RPMI8226 (cell line): Measurements from ENCODE around the gene FAM135A.
"Not testable (repeated sequence)": the region's sequence is repeated elsewhere in the genome, so short reads cannot be mapped to it uniquely, and the experiment has no call there.

Experiments
- DNase-seq: peaks from one replicate; pipeline ENCODE4 v3.0.0-alpha.2; 2015

The FAM135A gene

DNA sequence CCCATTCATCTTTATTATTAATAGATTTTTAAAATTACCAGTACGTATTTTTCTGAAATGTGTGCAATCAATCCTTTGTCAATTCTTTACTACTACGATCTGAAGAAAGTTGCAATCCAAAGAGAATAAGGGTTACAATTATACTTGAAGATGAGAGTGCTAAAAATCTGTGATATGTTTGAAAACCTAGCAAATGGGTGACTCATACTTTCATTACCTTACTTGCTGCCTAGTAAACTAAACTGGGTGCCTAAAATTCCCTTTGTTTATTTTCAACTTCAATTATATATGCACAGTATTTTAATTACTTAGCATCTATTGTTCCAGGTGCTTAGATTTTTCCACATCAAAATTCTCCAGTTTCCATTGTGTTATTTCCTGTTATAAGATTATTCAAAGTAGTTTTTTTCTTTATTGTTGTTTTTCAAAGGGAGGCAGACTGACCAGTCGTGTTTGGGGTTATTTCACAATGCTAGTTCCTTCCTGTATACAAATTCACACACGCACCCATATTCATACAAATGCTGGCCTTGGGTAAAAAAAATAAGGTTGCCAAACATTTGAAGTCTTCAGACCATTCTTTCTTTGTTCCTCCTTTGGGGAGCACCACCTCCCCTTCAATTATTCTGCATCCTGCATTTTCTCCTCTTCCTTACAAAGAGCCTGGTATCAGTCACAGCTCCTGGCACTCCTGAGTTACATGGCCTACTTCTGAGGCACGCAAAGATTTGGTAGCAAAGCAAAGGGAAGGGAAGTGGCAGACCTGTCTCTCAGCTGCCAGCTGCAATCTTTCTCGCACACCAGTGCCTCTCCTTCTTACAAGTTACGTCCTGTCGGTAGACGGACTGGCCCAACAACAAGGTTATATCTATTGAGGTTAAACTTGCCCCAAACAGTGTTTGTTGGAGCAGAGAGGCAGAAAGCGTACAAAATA, 16.2 kb upstream of the FAM135A start:
- no peak for DNase-seq

DNA sequence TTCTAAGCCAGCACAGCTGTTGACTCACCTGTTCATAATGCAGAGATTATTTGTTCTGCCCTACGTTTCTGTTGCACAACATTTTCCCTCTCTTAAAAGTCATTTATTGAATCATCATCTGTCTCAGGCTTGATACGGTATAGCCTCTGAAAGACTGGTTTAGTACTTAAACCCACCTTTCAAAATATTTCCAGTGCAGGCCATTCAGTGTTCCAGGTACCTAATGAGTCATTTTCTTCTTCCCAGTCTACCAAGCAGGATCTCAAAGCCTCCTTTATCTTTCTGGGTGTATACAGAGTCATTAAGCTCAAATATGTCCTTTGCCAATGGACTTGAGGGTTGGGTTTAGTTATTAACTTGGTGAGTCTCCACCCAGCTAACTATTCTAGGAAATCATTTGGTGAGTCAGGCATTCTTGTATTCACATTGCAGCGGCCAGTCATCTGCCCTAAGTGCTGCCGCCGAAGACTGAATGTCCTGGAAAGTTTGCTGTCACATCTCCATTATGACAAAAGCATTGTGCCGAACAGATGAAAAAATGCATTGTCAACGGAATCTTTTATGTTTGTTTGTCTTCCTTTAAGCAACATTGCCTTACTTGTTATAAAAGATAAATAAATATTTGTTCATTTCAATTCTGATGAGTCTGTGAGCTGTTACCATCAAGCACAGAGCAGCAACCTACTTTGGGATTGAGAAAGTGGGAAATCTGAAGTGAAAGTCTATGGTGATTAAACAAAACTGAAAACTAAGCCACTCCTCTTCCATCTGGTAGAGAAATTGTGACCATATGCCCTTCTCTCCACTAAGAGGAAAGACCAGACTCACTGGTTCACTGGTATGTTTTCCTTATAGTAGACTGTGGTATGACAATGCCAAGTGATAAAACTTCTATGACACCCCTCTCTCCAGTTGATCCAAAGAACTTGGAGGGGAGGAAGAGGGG, 14.3 kb upstream of the FAM135A start:
- DNase-seq, result no peak

DNA sequence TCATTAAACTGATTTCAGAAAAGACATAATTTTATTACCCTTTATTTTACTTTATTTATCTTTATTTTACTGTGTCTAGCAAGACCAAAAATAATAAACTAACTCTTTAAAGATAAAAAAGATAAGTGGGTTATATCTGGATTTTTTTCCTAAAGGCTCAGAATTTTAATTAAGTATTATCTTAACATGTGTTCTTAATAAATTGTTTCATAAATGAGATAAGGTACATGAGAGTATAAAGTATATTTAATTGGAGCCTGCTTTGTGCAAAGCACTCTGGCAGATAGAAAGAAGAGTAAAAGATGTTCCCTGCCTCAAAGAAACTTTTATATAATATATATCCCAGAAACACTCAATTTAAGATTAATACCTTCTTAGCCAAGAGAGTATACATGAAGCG, 8.7 kb upstream of the FAM135A start:
- no peak for DNase-seq

GRCh38 chr6:70409216-70409615, 4.1 kb upstream of the FAM135A start:
- DNase-seq, result no peak

- DNase-seq, result no peak
Measured at GRCh38 chr6:70411542-70412251, 1.6 kb upstream of the FAM135A start.

DNA sequence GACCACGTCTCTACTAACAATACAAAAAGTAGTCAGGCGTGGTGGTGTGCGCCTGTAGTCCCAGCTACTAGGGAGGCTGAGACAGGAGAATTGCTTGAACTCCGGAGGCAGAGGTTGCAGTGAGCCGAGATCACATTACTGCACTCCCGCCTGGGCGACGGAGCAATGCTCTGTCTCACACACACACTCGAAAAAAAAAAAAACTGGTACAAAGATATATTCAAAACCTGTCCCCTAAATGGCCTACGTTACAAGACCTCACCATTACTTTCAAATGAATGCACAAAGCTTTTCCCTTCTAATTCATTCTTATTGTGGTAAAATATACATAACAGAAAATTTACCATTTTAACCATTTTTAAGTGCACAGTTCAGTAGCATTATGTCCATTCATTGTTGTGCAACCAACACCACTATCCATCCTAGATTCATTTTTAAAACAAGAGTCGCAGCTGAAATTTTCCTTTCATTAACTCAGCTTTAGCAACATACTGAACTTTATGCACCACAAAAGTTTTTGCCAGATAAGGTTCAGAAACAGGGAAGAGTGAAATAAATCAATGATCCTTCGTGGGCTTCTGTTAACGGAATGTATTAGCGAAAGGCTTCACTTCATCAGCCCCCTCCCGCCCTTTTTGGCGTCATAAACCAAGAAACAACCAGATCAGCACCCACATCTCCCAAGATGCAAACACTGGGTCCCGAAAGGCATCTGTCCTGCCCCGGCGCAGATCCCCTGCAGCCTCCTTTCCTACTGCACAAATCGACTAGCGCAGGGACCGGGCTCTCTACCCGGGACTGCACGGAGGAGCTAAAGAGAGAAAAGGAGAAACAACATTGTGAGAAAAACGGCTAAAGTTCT, 825 bp upstream of the FAM135A start:
- DNase-seq, result no peak

- DNase-seq, result peak; percentile 45
Measured at GRCh38 chr6:70413992-70414494, 735 bp downstream of the FAM135A start.

- no peak for DNase-seq
Measured at GRCh38 chr6:70414813-70415212, 1.5 kb downstream of the FAM135A start.

DNA sequence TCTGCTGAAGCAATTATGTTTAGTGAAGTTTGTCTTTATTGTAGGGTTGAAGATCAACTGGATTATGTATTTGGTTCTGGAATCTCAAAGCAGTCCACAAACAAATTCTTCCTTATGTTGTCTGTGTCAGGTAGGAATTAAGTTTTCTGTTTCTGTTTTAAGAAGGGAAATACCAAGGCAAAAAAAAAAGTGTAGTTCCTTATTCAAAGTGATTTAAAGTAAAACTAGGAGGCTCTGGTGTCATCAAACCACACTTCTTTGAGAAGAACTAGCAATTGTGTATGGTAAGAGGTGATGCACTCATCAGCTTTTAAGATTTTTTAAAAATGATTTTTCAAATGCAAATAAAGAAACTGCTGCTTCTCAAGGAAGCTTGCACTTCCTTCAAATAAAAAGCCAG, 1.9 kb downstream of the FAM135A start:
- DNase-seq, result no peak

- DNase-seq, result no peak
Measured at GRCh38 chr6:70415660-70416059, 2.4 kb downstream of the FAM135A start.

- no peak for DNase-seq
Measured at GRCh38 chr6:70421509-70421908, 8.2 kb downstream of the FAM135A start.

- DNase-seq, result no peak
Measured at GRCh38 chr6:70423189-70424134, 10.2 kb downstream of the FAM135A start.

- DNase-seq, result no peak
Measured at GRCh38 chr6:70424291-70424690, 11.0 kb downstream of the FAM135A start.

DNA sequence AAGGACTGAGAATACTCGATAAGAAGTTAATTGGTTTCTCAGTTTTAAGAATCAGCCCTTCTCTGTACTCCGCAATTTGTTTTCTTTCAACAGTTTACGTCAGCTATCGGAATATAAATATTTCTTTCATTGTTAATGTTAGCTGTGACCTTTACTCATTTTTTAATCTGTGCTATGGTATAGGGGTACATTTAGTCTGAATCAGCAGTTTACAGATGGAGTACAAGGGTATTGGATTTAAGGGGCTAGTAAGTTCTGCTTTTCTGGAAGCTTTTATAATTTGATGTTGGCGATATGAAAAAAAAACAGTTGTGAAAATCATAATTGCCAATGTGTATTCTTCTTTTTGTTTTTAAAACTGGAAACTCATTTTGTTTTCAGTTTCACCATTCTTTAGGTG, 23.0 kb downstream of the FAM135A start:
- no peak for DNase-seq

DNA sequence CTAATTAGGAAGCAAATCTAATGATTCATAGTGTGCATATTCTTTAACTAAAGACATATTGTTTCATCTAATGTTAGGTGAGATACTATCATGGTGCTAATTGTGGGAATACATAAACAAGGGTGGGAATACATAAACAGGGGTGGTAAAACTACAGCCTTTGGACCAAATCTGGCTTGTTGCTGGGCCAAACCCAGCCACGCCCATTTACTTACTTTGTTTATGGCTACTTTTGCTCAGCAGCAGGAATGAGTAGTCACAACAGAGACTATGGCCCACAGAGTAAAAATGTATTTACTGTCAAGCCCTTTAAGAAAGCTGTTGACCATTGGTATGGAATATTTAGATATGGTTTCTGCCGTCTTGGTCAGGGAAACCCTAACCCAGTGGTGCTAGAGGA, 31.7 kb downstream of the FAM135A start:
- DNase-seq, result no peak

DNA sequence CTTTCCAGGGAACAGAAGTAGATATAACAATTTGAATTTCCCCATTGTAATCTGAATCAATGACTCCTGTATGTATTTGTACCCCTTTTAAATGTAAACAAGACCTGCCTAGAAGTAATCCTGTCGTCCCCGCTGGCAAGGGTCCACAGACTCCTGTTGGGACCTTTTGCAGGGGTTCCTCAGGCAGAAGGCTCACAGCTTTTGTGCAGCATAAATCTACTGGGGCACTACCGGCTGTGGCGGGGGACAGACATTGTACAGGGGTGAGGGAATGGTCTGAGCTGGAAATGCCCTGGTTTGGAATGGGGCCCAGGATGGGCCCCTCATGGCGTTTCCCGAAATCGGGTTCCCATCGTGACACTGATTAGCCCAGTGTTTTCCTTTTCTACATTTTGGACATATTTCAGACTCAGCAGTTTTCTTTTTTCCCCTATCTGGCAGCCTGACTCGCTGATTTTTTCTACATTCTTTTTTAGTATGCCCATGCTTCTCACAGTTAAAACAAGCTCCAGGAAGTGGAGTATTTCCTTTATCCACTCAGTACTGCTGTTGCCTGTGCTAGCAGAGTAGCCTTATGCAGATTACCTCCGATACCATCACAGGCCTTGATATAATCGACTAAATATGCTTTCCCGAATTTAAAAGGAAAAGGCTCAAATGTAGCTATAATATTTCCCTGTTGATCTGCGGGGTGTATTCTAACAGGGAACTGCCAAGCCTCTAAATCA, 34.2 kb downstream of the FAM135A start:
- DNase-seq, result not testable (repeated sequence)

GRCh38 chr6:70453899-70454298, 40.6 kb downstream of the FAM135A start:
- DNase-seq, result not testable (repeated sequence)

DNA sequence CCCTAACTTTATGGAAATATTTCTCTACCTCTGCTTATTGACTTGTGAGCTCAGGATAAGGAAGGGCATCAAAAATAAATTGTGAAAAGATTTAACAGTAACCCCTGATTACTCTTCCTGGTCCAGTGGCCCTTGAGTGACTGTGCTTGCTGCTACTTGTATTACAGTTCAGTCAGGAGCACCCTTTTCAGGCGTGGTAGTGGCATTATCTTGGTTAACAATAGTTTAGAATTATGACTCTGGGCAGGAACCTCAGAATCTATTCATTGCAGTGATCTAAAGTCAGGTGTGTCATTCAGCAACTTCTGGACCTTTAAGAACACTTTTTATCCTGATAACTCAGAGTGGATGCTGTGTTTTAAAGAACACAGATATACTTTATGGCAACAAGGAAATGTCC, 43.4 kb downstream of the FAM135A start:
- DNase-seq, result no peak

GRCh38 chr6:70459235-70459634, 45.9 kb downstream of the FAM135A start:
- no peak for DNase-seq

GRCh38 chr6:70459699-70460098, 46.4 kb downstream of the FAM135A start:
- DNase-seq, result not testable (repeated sequence)
